OCI-M2 (cell line): ENCODE data around the gene VTA1.
"Not testable (repeated sequence)": the region's sequence is repeated elsewhere in the genome, so short reads cannot be mapped to it uniquely, and the experiment has no call there.

Source experiments
- DNase-seq: peaks from one replicate; lab custom pipeline; 2025; ENCODE audit not compliant: unreplicated experiment; lab: John Stamatoyannopoulos, UW

The VTA1 gene

GRCh38 chr6:142171351-142171750, 24.3 kb downstream of the VTA1 start:
- no peak for DNase-seq

- DNase-seq, result no peak
Observed at GRCh38 chr6:142172758-142173157, 25.7 kb downstream of the VTA1 start.

GRCh38 chr6:142173980-142174379, 26.9 kb downstream of the VTA1 start:
- DNase-seq, result no peak

- no peak for DNase-seq
Observed at GRCh38 chr6:142174703-142175102, 27.6 kb downstream of the VTA1 start.

GRCh38 chr6:142178129-142178528, 31.1 kb downstream of the VTA1 start:
- no peak for DNase-seq

GRCh38 chr6:142182004-142182403, 34.9 kb downstream of the VTA1 start:
- no peak for DNase-seq

GRCh38 chr6:142183351-142183750, 36.3 kb downstream of the VTA1 start:
- DNase-seq, result no peak

- no peak for DNase-seq
Observed at GRCh38 chr6:142184307-142184706, 37.2 kb downstream of the VTA1 start.

- no peak for DNase-seq
Observed at GRCh38 chr6:142185641-142186040, 38.6 kb downstream of the VTA1 start.

GRCh38 chr6:142187209-142187608, 40.1 kb downstream of the VTA1 start:
- DNase-seq, result no peak

- DNase-seq, result not testable (repeated sequence)
Observed at GRCh38 chr6:142188341-142188740, 41.3 kb downstream of the VTA1 start.

GRCh38 chr6:142189057-142189456, 42.0 kb downstream of the VTA1 start:
- DNase-seq, result no peak

GRCh38 chr6:142192343-142192742, 45.3 kb downstream of the VTA1 start:
- no peak for DNase-seq

- DNase-seq, result no peak
Observed at GRCh38 chr6:142193621-142194020, 46.6 kb downstream of the VTA1 start.

- no peak for DNase-seq
Observed at GRCh38 chr6:142195862-142196541, 48.9 kb downstream of the VTA1 start.

- DNase-seq, result no peak
Observed at GRCh38 chr6:142200846-142201628, 54.0 kb downstream of the VTA1 start.

- no peak for DNase-seq
Observed at GRCh38 chr6:142207265-142207877, 60.3 kb downstream of the VTA1 start.

- no peak for DNase-seq
Observed at GRCh38 chr6:142210606-142211005, 63.5 kb downstream of the VTA1 start.

- no peak for DNase-seq
Observed at GRCh38 chr6:142213402-142213801, 66.3 kb downstream of the VTA1 start.

- DNase-seq, result no peak
Observed at GRCh38 chr6:142218446-142218845, 71.4 kb downstream of the VTA1 start.

GRCh38 chr6:142222022-142222421, 75.0 kb downstream of the VTA1 start:
- no peak for DNase-seq

GRCh38 chr6:142223938-142224337, 76.9 kb downstream of the VTA1 start:
- DNase-seq, result no peak
